Left ventricle myocardium inferior (tissue), 1 donor: ENCODE results near the gene WDR33. TPM values are rescaled to one million over a fixed set of nuclear protein-coding genes. Genes with fewer than 3 reads are reported as not detected.
A peak's percentile ranks its signal among the peaks of the same experiment; 100 is the strongest.

Experiments used
- DNase-seq: peaks from one replicate; pipeline ENCODE4 v3.0.0-alpha.2; 2020
- H3K27ac ChIP-seq: fragments of 200-600 bp; replicated peaks from 2 replicates; pipeline ENCODE4 v1.8.0; 2021
- H3K27me3 ChIP-seq: fragments of 200-600 bp; 2 replicates; pipeline ENCODE4 v1.8.0; 2021; ENCODE audit warnings: low read depth
- H3K36me3 ChIP-seq: fragments of 200-600 bp; 2 replicates; pipeline ENCODE4 v1.8.0; 2021
- H3K4me1 ChIP-seq: fragments of 200-600 bp; 2 replicates; pipeline ENCODE4 v1.8.0; 2021
- H3K4me3 ChIP-seq: fragments of 200-600 bp; 2 replicates; pipeline ENCODE4 v1.8.0; 2021; ENCODE audit warnings: mild to moderate bottlenecking, moderate library complexity
- H3K9me3 ChIP-seq: fragments of 200-600 bp; replicated peaks from 2 replicates; pipeline ENCODE4 v1.8.0; 2021
- intact Hi-C: fragments of 100-400 bp; cut with micrococcal nuclease; formaldehyde crosslinking; loops from one replicate; pipeline ENCODE4 v1.11.0; 2022
- total RNA-seq: library from RNA; stranded (reverse); fragmentation: NEBNext Ultra II Directional; extraction: Animal tissue kit (Norgen Biotek cat#: 25700); gene quantifications from one replicate; pipeline ENCODE4 v1.2.1, GENCODE V29; 2021
- TF ChIP-seq, protein P1 (sequence below): fragments of 200-600 bp; IDR thresholded peaks from 2 replicates; pipeline ENCODE4 v1.8.0; 2021; ENCODE audit warnings: antibody characterized with exemption, mild to moderate bottlenecking, borderline replicate concordance
- donor health status: DM: no; HTN: yes; CAD: no; lungs with severe emphysema.

The WDR33 gene
- total RNA-seq, 1 donor from 2014 or later = 38.9 TPM

DNA sequence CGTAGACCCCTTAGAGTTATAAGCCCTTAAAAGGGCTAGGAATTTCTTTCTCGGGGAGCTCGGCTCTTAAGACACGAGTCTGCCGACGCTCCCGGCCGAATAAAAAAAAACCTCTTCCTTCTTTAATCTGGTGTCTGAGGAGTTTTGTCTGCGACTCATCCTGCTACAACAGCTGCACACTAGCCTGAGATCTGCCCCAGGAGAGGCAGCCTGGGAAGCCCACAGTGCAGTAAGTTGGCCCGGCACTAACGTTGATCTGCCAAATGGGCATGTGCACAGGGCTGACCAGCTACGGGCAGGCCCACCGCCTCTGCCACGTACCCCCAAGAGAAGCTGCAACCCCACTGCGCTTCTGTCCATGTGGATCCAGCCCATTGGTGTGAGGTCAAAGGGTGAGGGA, 127.2 kb downstream of the WDR33 start:
- no peaks in the 10 kb centered on the region for H3K27me3 ChIP-seq
- peaks cover 7% of the 10 kb centered on the region for H3K9me3 ChIP-seq
- H3K36me3 ChIP-seq = no peaks in the 10 kb centered on the region
- intact Hi-C loops = no loop called here
- no peak for DNase-seq
- H3K27ac ChIP-seq = no peak overlapping the region
- H3K4me3 ChIP-seq = no peak overlapping the region
- TF ChIP-seq, protein P1, sequence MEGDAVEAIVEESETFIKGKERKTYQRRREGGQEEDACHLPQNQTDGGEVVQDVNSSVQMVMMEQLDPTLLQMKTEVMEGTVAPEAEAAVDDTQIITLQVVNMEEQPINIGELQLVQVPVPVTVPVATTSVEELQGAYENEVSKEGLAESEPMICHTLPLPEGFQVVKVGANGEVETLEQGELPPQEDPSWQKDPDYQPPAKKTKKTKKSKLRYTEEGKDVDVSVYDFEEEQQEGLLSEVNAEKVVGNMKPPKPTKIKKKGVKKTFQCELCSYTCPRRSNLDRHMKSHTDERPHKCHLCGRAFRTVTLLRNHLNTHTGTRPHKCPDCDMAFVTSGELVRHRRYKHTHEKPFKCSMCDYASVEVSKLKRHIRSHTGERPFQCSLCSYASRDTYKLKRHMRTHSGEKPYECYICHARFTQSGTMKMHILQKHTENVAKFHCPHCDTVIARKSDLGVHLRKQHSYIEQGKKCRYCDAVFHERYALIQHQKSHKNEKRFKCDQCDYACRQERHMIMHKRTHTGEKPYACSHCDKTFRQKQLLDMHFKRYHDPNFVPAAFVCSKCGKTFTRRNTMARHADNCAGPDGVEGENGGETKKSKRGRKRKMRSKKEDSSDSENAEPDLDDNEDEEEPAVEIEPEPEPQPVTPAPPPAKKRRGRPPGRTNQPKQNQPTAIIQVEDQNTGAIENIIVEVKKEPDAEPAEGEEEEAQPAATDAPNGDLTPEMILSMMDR = no peak
- H3K4me1 ChIP-seq = peaks cover 47% of the 10 kb centered on the region

DNA sequence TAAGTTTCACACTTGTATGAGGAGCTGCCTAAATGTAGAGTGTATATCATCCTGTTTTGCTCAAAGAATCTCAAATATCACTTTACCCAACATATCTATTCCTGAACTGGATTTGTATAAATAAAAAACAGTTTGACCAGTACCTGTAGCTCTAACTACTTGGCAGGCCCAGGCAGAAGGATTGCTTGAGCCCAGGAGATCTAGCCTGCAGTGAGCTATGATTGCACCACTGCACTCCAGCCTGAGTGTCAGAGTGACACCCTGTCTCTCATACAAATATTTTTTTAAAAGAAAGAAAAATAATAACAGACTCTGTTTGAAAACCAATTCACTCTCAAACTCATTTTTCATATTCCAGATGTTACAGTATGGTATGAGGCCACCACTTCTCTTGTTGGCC, 127.9 kb downstream of the WDR33 start:
- no peak for DNase-seq
- no peaks in the 10 kb centered on the region for H3K36me3 ChIP-seq
- H3K27ac ChIP-seq = no peak overlapping the region
- peaks cover 1% of the 10 kb centered on the region for H3K9me3 ChIP-seq
- no peak overlapping the region for H3K4me3 ChIP-seq
- TF ChIP-seq, protein P1 = no peak
- intact Hi-C loops = no loop called here
- H3K27me3 ChIP-seq = no peaks in the 10 kb centered on the region
- H3K4me1 ChIP-seq = peaks cover 53% of the 10 kb centered on the region

DNA sequence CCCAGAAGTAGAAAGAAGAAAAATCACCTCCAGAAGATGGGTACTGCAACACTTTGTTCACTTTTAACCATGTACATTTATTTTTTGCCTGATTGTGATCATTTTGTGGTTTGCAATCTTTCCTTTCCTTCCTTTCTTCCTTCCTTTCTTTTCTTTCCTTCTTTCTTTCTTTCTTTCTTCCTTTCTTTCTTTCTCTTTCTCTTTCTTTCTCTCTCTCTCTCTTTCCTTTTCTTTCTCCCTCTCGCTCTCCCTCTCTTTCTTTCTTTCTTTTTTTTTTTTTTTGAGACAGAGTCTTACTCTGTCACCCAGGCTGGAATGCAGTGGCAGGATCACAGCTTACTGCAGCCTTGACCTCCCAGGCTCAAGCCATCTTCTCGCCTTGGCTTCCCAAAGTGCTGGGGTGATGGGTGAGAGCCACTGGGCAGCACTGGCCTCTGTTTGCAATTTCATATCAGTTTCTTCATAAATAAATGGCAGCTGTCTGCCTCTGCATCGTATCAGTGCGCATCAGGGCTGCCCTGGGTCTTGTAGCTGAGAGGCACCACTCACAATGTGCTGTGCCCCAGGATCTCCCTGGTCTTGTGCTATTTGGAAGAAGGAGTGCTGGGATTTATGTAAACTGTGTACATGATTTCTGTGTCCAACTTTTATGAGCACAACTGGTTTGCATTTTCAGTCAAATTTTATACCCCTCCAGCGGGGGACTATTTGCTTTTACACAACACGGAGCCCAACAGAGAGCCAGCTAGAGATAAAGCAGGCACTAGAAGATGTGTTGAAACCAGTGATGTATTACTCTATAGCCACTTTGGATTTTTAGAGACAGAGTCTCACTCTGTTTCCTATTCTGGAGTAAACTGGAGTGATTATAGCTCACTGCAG, 128.8 kb downstream of the WDR33 start:
- no peak for DNase-seq
- Histone ChIP-seq H3K4me3 (peak overlapping the region; percentile 66), H3K27ac (peak overlapping the region; percentile 81), H3K36me3 (no peaks in the 10 kb centered on the region), H3K27me3 (no peaks in the 10 kb centered on the region), H3K9me3 (no peaks in the 10 kb centered on the region), H3K4me1 (peaks cover 62% of the 10 kb centered on the region)
- TF ChIP-seq, protein P1 = no peak
- intact Hi-C loops = no loop called here

DNA sequence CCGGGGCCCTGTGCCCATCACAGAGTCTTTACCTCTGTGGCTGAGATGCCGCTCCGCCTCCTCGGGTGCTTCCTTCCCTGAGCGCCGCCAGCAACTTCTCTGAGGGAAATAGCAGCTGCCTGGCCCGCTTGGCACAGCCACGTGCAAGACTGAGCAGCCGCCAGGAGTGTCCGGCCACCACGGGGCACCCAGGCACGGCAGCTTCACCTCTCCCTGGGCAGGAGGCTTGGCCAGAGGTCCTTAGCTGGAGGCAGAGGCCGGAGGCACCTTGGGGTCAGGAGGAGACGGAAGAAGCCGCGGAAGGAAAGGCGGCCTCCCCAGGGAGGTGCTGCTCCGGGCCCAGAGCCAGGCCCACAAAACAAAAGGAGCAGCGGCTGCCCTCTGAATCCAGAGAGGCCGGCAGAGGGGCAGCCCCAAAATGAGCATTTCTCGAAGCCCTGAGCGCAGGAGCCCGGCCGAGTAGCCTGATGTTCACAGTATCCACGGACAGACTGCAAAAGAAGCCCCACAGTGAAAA, 129.6 kb downstream of the WDR33 start:
- peak; percentile 63 for DNase-seq
- TF ChIP-seq, protein P1 = no peak
- H3K4me1 ChIP-seq = peaks cover 70% of the 10 kb centered on the region
- H3K36me3 ChIP-seq = no peaks in the 10 kb centered on the region
- peak overlapping the region; percentile 66 for H3K4me3 ChIP-seq
- intact Hi-C loops = no loop called here
- peak overlapping the region; percentile 81 for H3K27ac ChIP-seq
- H3K27me3 ChIP-seq = no peaks in the 10 kb centered on the region
- no peaks in the 10 kb centered on the region for H3K9me3 ChIP-seq

DNA sequence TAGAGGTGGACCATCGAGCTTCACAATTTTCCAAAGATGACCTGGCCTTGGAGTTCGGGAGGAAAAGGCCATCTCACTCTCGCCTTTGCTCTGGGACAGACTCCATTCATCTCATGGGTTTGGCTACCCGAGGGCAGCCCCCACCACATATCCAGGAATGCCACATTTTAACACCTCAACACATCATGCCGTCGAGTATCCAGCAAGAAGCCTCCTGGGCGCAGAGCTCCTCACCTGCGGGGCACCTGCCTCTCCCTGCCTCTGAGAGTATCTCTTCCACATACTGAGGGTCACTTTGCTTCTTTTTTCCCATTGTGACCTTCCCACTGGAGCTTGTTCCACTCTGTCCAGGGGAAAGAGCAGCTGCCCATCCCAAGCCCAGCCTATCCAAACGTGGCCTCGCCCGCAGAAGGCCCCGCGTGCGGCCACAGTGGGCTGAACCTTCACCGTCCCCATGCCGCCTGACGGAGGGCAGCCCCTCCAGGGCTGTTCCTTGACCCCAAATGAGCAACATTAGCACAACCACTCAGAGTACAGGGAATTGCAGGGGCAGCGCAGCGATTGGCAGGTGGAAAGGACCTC, 130.2 kb downstream of the WDR33 start:
- no peaks in the 10 kb centered on the region for H3K36me3 ChIP-seq
- DNase-seq = no peak
- peak overlapping the region; percentile 66 for H3K4me3 ChIP-seq
- H3K4me1 ChIP-seq = peaks cover 76% of the 10 kb centered on the region
- no peaks in the 10 kb centered on the region for H3K27me3 ChIP-seq
- peak overlapping the region; percentile 81 for H3K27ac ChIP-seq
- intact Hi-C loops = no loop called here
- TF ChIP-seq, protein P1 = no peak
- H3K9me3 ChIP-seq = no peaks in the 10 kb centered on the region
